Stomach (tissue), 4 donors: ENCODE measurements around the gene PHOX2A.

ENCODE experiments used
- POLR2A ChIP-seq, 4 donors: fragments of 450-650 bp; IDR thresholded peaks; one replicate each; pipeline ENCODE4 v1.6.1; 2016; ENCODE audit warnings: antibody characterized with exemption in 4 of 4, control low read depth in 2 of 4, mild to moderate bottlenecking in 1 of 4, moderate library complexity in 1 of 4
- TF ChIP-seq, protein P1 (sequence below), 7 experiments: fragments of 450-650 bp in 4 of 7; fragments of 200-600 bp in 3 of 7; sonication (generic) in 3 of 7; IDR thresholded peaks; one replicate each; pipeline ENCODE4 v1.5.1; 2016 to 2019; ENCODE audit warnings: antibody characterized with exemption in 7 of 7, control low read depth in 2 of 7, mild to moderate bottlenecking in 1 of 7

DNA sequence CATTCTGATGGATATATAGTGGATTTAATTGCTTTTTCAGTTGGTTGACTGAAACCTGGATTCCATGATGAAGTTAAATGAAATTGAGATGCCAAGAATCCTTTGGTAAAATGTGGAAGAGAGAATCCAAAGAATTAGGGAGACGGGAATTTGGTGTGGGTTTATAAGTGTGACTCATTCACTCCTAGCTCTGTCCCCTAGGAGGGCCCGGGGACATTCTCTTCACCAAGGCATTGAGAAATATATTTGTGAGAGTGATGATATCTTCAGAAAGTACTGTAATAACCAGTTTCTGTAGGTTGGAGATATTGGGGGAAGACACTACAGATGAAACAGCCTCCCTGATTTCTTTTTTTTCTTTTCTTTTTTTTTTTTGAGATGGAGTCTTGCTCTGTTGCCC is 13.6 kb upstream of the PHOX2A start:
- TF ChIP-seq, protein P1, sequence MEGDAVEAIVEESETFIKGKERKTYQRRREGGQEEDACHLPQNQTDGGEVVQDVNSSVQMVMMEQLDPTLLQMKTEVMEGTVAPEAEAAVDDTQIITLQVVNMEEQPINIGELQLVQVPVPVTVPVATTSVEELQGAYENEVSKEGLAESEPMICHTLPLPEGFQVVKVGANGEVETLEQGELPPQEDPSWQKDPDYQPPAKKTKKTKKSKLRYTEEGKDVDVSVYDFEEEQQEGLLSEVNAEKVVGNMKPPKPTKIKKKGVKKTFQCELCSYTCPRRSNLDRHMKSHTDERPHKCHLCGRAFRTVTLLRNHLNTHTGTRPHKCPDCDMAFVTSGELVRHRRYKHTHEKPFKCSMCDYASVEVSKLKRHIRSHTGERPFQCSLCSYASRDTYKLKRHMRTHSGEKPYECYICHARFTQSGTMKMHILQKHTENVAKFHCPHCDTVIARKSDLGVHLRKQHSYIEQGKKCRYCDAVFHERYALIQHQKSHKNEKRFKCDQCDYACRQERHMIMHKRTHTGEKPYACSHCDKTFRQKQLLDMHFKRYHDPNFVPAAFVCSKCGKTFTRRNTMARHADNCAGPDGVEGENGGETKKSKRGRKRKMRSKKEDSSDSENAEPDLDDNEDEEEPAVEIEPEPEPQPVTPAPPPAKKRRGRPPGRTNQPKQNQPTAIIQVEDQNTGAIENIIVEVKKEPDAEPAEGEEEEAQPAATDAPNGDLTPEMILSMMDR (IDR thresholded peaks at IDR 0.05) = no peak
- no peak for TF ChIP-seq POLR2A (IDR thresholded peaks at IDR 0.05)
